HCT116 (cell line): ENCODE measurements around the gene SHISA8.

Experiments
- EZH2 ChIP-seq: fragments of 200-600 bp; sonication (generic); IDR thresholded peaks from 2 replicates; pipeline ENCODE4 v1.6.1; 2017; ENCODE audit warnings: antibody characterized with exemption, mixed run types
- YY1 ChIP-seq: IDR thresholded peaks from 2 replicates; pipeline ENCODE4 v1.6.1; 2011; ENCODE audit warnings: low read length, low read depth, moderate library complexity, mild to moderate bottlenecking; ENCODE audit not compliant: insufficient replicate concordance; ENCODE audit errors: extremely low read depth
- TF ChIP-seq, protein P1 (sequence below), 3 experiments: fragments of 200-600 bp in 1 of 3; sonication (generic) in 1 of 3; IDR thresholded peaks in 2 of 3; conservative IDR thresholded peaks in 1 of 3; 2 replicates each; pipeline ENCODE4 v1.5.1; 2012 to 2017; ENCODE audit warnings: low read depth in 2 of 3, low read length in 2 of 3, antibody characterized with exemption in 1 of 3, borderline replicate concordance in 1 of 3, control low read depth in 1 of 3, mild to moderate bottlenecking in 1 of 3, mixed read lengths in 1 of 3, mixed run types in 1 of 3, moderate library complexity in 1 of 3; ENCODE audit not compliant: insufficient read depth in 1 of 3

DNA sequence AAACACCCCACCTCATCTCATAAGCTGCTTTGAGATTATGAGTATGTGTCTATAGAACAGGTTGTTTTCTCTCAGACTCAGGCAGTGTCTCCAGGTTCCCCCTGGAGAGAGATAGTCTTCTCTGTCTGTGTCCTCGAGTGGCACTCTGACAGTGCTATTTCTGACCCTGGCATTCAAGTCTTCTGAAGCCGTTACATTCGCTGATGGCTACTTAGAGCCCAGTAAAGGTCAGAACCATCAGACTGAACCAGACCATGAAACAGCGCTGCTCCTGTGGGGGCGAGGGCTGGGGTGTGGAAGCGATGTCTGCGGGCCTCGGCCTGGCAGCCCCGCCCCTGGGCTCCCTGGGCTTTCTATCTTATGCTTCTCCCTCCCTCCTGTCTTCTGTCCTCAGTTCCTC lies 23.5 kb downstream of the SHISA8 start:
- TF ChIP-seq, protein P1, sequence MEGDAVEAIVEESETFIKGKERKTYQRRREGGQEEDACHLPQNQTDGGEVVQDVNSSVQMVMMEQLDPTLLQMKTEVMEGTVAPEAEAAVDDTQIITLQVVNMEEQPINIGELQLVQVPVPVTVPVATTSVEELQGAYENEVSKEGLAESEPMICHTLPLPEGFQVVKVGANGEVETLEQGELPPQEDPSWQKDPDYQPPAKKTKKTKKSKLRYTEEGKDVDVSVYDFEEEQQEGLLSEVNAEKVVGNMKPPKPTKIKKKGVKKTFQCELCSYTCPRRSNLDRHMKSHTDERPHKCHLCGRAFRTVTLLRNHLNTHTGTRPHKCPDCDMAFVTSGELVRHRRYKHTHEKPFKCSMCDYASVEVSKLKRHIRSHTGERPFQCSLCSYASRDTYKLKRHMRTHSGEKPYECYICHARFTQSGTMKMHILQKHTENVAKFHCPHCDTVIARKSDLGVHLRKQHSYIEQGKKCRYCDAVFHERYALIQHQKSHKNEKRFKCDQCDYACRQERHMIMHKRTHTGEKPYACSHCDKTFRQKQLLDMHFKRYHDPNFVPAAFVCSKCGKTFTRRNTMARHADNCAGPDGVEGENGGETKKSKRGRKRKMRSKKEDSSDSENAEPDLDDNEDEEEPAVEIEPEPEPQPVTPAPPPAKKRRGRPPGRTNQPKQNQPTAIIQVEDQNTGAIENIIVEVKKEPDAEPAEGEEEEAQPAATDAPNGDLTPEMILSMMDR (IDR thresholded peaks at IDR 0.05 in 2 of 3, conservative IDR thresholded peaks at IDR 0.05 in 1 of 3; ENCODE audit: borderline replicate concordance in 1 of 3, insufficient read depth in 1 of 3, low read depth in 2 of 3, low read length in 2 of 3) = no peak
- no peak for TF ChIP-seq EZH2
- TF ChIP-seq YY1 = no peak
